ENCODE measurements around the gene FIP1L1.
"Not testable (repeated sequence)": the region's sequence is repeated elsewhere in the genome, so short reads cannot be mapped to it uniquely, and the experiment has no call there.

Gene FIP1L1, protein sequence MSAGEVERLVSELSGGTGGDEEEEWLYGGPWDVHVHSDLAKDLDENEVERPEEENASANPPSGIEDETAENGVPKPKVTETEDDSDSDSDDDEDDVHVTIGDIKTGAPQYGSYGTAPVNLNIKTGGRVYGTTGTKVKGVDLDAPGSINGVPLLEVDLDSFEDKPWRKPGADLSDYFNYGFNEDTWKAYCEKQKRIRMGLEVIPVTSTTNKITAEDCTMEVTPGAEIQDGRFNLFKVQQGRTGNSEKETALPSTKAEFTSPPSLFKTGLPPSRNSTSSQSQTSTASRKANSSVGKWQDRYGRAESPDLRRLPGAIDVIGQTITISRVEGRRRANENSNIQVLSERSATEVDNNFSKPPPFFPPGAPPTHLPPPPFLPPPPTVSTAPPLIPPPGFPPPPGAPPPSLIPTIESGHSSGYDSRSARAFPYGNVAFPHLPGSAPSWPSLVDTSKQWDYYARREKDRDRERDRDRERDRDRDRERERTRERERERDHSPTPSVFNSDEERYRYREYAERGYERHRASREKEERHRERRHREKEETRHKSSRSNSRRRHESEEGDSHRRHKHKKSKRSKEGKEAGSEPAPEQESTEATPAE

DNA sequence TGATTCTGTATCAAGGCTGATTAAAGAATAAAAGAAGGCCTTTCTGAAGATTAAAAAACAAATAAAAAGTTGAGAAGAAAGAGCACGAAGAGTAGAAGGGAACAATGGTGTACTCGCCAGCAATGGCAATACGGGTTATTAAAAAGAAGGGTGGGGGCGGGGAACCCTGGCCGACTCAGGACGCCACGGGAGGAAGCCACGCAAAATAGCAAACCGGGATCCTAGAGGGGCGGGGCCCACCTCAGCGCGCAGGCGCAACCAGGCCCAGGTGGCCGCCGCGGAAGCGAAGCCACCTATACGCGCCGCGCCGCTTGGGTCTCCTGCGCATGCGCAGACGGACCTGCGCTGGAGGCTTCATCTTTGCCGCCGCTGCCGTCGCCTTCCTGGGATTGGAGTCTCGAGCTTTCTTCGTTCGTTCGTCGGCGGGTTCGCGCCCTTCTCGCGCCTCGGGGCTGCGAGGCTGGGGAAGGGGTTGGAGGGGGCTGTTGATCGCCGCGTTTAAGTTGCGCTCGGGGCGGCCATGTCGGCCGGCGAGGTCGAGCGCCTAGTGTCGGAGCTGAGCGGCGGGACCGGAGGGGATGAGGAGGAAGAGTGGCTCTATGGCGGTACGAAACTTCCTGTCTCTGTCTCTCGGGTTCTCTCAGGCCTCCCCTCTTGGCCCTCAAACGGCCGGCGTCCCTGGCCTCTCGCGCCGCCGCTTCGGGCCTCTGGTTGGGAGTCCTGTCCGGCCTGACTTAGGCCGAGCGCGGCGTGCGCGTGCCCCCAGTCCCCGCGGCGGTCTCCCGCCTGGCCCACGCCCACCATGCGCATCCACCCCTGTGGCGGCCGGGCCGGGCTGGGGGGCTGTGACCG is at the start of gene FIP1L1:
FIP1L1 (plus strand) TSS at position 323 of the 852 bp plus-strand sequence; CDS start at position 521, 198 bp downstream.
- peak; percentile 97 for DNase-seq

DNA sequence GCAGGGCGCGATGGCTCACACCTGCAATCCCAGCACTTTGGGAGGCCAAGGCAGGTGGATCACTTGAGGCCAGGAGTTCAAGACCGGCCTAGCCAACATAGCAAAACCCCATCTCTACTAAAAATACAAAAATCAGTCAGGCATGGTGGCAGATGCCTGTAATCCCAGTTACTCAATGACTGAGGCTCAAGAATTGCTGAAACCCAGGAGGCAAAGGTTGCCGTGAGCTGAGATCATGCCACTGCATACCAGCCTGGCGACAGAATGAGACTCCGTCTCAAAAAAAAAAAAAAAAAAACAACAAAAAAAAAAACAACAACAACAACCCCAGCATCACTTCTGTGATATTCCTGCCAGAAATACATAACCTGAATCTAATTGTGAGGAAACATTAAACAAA is 42.5 kb upstream of the FIP1L1 start:
- DNase-seq = not testable (repeated sequence)

DNA sequence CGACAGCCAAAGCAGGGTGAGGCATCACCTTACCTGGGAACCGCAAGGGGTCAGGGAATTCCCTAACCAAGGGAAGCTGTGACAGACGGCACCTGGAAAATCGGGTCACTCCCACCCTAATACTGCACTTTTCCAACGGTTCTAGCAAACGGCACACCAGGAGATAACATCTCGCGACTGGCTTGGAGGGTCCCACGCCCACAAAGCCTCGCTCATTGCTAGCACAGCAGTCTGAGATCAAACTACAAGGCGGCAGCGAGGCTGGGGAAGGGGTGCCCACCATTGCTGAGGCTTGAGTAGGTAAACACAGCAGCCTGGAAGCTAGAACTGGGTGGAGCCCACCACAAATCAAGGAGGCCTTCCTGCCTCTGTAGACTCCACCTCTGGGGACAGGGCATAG is 37.3 kb upstream of the FIP1L1 start:
- DNase-seq = not testable (repeated sequence)

DNA sequence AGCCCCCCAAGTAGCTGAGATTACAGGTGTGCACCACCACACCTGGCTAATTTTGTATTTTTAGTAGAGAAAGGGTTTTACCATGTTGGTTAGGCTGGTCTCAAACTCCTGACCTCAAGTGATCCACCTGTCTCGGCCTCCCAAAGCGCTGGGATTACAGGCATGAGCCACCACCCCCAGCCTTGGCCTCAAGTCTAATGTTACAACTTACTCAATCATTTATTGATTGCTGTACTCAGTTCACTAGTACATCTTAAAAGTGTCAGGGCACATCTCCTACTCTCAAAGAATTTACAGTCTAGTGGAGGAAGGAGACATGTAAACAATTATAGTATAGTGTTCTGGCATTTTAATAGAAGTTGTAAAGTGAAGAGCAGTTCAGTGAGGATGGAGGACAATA is 31.0 kb upstream of the FIP1L1 start:
- not testable (repeated sequence) for DNase-seq

DNA sequence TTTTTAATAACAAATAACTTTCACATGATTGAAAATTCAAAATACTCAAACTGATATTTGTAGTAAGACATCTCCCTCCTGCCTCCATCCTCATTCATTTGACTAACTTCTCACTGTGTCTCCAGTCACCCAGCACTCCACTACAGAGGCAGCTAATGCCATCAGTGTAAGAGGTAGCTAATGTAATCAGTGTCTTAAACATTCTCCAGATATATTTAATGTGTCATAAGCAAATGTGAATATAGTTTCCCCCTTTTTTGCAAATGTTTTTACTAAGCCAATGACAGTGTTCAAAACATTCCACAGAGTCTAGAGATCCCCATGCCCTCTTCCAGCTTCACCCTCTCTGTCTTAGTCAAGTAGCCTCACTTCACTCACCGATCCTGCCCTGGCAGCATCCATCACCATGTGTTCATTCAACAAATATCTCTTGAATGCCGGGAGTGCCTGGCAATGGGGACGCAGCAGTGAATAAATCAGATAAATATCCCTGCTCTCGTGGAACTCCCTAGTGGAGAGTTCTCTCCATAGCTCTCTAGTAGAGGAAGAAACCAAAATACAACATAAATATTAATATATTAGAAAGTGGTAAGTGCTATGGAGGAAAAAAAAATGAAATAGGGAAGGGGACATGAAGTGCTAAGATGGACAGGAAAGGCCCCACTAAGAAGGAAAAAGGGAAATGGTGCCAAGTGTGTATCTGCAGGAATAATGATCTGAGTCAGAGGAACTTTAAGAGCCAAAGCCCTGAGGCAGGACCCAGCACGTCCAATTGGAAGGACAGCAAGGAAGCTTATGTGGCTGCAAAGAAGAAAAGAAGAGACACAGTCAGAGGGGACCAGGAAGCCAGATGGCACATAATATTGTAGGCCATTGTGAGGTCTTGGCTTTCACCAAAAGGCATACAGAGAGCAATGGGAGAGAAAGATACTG is 30.3 kb upstream of the FIP1L1 start:
- no peak for DNase-seq

DNA sequence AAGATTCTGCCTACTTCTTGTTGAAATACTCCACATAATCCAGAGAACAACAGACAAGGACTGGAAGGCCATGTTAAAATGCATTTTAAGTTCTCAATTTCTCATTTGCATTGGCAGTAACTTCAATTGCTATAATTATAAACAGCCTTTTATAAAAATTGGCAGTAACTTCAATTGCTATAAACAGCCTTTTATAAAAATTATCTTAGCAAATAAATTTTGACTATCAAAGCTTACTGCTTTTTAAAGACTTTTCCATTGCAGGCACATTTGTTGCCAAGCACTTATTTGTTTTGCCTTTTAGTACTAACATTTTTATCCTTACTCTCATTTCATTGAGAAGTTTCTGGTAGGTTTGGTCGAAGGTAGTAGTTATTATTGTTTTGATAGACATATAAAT is 29.4 kb upstream of the FIP1L1 start:
- no peak for DNase-seq

DNA sequence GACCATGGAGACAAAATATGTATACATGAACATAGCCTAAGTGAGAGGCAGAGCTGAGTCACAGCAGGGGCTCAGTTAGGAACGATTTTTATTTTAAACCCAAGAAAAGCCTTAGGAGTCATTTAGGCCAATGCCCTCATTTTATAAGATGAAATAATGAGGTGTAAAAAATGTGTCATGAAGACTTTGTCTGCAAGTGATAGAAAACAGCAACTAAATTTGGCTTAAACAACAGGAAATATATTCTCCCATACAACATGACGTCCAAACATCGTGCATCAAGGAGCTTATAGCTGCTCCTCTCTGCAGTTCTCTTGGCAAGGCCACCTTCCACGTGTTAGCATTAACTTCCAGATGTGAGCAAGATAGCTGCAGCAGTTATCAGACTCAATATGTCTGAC is 28.4 kb upstream of the FIP1L1 start:
- DNase-seq = peak; percentile 10

DNA sequence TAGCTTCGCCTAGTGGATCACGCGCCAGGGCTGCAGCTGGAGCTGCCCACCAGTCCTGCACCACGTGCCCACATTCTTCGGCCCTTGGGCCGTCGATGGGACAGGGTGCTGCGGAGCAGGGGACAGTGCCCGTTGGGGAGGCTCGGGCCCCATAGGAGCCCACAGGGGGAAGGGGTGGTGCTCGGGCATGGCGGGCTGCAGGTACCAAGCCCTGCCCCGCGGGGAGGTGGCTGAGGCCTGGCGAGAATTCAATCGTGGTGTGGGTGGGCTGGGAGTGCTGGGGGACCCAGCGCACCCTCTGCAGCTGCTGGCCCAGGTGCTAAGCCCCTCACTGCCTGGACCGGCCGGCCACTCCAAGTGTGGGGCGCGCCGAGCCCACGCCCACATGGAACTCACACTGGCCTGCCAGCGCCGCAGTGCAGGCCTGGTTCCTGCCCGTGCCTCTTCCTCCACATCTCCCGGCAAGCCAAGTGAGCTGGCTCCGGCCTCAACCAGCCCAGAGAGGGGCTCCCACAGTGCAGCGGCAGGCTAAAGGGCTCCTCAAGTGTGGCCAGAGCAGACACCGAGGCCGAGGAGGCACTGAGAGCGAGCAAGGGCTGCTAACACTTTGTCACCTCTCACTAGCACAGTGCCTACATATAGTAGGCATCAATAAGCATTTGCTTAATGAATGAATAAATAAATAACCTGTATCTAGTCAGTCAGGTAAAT is 23.3 kb upstream of the FIP1L1 start:
- no peak for DNase-seq

DNA sequence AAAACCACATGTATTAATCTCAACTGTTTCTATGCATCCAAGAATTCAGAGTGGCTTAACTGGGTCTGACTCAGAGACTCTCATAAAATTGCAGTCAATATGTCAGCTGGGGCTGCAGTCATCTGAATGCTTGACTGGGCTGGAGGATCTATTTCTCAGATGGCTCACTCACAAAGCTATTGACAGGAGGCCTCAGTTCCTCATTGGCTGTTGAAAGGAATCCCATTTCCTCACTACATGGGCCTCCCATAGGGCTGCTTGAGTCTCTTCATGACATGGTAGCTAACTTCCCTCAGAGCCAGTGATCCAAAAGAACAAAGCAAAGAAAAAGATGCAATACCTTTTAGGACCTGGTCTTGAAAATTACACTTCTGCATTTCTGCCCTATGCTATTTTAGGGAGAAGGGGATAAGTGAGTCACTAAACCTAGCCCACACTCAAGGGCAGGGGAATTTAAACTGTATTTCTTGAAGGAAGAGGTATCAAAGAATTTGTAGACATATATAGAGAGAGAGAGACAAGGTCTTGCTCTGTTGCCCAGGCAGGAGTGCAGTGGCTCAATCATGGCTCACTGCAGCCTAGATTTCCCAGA is 21.4 kb upstream of the FIP1L1 start:
- no peak for DNase-seq

DNA sequence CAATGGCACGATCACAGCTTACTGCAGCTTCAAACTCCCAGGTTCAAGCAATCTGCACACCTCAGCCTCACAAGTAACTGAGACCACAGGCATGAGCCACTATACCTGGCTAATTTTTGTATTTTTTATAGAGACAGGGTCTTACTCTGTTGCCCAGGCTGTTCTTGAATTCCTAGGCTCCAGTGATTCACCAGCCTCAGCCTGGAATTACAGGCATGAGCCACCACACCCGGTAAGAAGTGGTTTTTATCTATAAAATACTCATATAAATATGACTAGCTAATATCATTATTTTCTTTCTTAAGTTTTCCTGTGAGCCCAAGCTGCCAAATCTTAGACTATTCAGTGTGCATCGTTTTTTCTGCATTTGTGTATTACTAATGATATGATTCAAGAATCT is 16.0 kb upstream of the FIP1L1 start:
- no peak for DNase-seq

DNA sequence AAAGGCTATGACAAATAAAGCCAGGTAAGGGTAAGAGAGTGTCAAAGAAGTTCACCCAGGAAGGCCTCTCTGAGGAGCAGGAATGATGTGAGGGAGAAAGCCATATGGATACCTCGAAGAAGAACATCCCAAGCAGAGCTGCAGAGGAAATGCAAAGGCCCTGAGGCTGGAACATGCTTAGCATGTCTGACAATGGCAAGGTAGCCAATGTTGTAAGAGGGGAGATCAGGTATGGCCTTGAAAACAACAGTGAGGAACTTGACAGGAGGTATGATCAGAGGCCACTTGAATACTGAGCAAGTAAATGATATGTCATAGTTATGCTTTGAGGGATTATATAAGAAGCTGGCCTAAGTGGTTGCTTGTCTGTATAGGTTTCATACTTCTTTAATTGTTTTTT is 15.3 kb upstream of the FIP1L1 start:
- DNase-seq = no peak

DNA sequence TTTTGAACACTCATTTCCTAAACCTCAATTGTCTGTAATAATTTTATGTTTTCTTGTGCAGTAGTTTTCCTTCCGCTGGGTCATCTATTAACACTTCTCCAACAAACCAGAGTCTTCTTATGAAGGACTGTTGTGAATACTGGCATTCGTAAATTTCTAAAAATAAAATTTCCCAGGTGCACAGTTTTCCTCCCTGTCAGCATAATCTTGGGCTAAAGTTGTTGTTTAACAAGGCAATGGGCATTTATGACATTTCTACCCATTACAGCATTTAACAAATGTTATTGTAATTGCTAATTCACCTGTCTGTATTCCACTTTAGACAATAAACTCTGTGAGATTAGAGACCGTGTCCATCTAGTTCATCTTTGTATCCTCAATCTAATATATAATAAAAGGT is 12.8 kb upstream of the FIP1L1 start:
- no peak for DNase-seq

DNA sequence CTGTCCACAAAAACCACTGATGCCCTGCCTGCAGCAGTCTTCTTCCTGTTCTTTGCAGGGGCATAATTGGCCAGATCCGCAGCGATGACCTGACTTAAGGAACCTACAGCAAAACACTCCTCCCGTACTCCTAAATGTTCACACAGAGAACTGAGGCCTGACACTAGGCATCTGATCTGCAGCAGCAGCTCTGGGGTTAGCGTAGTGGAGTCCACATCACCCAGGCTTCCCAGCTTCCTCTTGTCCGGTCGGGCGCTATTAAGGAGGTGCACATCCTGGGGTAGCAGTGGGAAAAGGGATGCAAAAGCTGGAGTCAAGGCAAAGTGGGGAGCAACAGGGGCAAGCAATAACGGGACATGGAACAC is 12.3 kb upstream of the FIP1L1 start:
- no peak for DNase-seq

DNA sequence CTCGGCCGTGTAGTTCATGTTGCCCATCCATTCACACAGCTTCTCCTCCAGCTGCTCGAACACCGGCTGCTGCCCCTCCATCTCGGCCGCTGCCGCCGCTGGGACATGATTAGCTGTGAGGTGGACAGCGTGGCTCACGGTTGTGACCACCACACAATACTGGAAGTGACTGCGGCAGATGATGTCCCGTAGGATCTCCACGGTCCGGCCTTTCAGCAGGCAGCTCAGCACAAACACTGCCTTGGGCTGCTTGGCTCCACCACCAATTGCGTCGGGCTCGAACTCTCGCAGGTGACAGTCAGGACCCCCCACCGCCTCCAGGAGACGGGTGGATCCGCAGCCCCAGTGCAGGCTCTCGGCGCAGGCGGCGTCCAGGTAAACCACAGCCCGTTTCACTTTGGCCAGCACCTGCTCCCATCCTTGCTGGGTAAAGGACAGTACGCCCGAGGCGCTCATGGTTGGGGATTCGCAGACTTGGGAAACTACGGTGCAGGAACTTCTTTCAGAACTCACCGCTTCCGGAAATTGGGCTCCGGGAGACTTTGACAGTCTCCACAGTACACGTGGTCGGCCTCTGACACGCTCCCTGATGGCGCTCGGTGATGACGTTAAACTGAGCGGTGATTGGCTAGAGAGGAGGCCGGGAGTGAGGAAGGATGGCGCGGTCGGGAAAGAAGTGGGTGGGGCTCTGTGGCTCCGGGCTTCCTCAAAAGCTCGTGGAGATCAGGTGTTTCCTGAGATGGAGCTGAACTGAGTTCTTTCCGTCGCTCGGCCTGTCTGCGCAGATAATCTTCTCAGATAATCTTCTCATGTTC is 11.7 kb upstream of the FIP1L1 start, which contains the start of gene SCFD2:
SCFD2 (minus strand) TSS at position 576 of the 815 bp plus-strand sequence.
- peak; percentile 99 for DNase-seq

DNA sequence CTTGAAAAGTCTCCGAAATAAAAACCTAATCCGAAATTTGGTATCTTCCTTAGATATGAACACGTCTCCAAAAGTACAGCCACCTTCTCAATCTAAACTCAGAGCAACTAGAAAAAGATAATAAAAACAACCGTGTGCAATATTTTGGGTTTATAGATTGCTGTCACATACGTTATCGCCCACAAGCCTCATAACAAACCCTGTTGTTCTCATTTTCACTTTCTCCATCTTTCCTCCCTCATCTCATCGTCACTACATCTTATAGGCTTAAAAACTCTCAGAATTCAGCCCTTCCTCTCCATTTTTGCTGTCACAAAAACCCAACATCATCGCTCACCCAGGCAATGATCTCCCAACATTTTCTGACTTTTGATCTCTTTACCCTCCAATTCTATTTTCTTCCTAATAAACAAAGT is 11.1 kb upstream of the FIP1L1 start:
- DNase-seq = no peak

DNA sequence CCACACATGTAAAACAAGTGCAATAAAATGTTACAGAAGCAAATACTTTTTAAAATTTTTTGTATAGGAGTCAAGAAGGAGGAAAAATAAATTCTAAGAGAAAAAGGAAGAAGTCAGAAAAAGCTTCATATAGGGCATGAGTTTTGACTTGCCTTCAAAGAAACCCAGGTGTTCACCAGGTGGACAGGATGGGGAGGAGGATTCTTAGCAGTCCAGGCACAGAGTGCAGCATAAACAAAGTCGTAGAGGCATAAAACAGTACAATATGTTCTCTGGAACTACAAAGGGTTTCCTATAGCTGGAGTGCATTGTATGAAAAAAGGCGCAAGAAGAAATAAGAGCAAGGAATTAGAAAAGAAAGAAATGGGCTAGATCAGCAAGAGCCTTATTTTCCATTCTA is 9.7 kb upstream of the FIP1L1 start:
- peak; percentile 13 for DNase-seq

DNA sequence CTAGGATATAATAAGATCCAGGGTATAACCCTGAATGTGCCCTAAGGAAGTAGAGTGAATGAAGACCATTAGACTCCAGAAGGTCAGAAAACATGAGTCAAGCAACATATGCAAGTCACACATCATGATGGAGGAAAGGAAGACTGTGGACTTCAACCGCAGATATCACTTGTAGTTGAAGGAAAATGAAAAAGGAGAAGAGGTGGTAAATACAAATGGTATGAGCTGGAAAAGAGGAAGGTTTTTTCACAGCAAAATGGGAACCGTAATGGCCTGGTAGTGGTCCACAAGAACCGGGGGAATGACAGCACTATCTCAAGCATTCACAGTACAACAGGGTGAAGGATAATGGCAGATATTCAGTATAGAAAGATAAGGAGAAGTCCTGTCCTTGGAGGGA is 6.4 kb upstream of the FIP1L1 start:
- no peak for DNase-seq

DNA sequence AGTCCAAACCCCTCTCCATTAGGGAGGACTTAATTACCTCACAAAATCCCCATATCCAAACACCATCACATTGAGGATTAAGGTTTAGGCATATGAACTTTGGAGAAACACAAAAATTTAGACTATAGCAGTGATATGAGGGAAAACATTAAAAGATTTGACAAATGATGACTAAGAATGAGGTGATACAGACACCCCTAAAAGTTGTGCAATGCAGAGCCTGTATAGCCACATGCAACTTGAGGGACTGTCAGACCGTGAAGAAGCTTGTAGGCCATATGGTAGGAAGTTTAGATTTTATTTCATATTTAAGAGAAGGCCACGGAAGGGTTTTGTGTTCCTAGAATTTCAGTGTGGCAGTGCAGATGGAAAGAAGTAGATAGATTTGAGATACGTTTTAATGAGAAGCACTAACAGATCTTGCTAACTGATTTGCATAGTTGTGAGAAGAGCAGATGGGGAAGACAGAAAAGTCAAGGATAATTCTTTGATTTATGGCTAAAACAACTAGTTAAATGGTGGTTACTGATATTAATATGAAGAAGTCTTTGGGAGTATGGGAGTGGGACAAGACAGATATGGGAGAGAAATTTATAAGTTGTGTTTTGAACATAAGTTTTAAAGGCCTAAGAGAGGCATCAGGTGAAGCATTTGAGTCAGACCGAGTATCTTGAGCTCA is 5.5 kb upstream of the FIP1L1 start:
- DNase-seq = no peak

DNA sequence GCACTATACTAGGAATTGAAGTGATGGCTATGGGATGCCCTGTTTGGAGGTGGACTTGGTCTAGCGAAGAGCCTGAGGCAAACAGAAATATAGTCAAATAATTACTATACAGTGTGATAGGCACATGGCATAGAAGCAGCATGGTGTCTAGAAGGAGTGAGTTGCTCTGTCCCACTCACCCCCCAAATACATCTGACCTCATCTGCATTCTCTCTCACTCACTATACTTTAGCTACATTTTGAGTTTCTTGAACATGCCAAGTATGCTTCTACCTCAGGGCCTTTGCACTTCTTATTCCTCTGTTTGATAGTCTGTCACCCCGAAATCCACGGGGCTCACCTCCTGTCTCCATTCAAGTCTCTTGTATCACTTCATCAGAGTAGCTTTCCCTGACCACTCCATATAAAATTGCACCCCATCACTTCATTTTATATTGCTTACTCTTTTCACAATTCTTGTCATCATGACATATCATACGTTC is 2.6 kb upstream of the FIP1L1 start:
- no peak for DNase-seq

DNA sequence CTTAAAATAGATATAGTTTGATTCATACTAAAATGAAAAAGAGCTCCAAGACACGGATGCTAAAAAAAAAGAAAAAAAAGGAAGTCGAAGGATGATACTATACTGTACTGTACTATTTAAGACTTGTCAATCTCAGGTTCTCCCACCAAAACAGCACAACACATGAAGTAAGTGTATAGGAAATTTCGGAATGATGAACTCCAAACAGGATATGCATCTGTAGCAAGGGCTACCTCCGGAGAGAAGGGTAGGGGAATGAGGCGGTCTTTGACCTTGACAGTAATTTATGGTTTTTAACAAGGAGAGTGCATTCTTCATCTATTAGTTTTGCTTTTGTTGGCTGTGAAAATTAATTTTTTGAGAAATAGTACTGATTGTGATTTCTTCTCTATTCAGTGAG is 541 bp upstream of the FIP1L1 start:
- DNase-seq = no peak
